GM15510 (cell line): ENCODE data around the gene LMNB1.

Source experiments
- POLR2A ChIP-seq: IDR thresholded peaks from 3 replicates; pipeline ENCODE4 v1.6.1; 2011; ENCODE audit warnings: borderline replicate concordance; ENCODE audit not compliant: insufficient read length; ENCODE audit errors: extremely low read depth

Gene LMNB1

DNA sequence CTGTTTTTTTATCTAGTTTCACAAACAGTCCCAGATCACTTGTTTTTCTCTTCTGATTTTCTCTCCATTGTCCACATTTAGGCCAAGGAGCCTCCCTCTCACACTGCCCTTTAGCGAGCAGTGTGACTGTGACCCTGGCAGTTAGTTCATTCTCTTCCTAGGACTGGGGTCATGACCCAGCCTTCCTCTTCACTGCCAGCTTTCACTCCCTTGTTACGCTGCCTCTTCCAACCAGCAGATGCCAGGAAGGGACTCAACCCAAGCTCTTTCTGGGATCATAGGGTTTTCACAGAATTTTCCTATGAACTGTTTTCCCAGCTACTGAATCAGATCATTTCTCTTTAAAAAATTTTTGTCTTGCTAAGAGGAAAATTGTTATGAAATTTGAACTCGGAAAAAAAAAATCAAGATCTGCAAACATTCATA is 70.9 kb downstream of the LMNB1 start:
- no peak for TF ChIP-seq POLR2A

DNA sequence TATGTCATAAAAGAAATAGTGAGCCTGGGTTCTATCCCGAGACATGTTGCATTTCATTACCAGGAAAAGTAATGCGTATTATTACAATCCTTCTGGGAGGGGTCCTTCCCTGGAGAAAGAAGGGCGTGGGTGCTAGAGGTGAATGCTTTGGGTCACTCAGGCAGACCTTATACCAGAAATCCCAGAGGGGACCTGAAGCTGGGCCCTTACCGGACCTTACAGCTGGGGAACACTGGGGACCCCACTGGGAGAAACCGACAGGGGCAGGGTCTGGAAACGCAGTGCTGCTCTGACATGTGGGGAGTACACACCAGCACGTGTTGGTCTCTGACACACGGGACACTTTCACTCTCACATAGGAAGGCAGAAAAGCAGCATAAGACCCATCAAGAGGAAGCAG is 71.3 kb downstream of the LMNB1 start:
- no peak for TF ChIP-seq POLR2A

DNA sequence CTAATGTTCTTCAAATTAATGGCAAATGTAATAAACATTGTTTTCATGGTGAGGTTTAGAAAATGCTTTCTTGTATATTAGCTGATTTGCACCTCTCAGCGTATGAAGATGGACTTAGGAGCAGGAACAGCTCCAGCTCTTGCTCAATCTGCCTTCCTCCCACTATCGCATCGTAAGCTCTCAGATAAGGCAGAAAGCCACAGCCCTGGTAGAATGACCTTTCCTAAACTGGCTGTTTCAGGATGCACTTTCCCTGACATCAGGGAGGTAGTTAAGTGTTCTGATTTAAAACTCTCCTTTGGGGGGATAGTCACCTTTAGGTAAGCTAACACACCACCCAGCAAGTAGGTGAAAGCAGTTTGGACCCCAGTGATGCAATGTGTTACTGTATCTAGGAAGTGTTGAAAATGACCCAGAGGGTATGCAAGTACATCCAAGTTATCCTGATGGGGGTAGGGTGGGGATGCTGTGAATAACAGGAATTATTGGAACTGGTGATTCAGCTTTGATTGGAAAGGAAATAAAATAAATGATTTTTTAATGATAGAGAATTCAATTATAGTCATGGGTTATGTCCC is 72.3 kb downstream of the LMNB1 start:
- TF ChIP-seq POLR2A: no peak

DNA sequence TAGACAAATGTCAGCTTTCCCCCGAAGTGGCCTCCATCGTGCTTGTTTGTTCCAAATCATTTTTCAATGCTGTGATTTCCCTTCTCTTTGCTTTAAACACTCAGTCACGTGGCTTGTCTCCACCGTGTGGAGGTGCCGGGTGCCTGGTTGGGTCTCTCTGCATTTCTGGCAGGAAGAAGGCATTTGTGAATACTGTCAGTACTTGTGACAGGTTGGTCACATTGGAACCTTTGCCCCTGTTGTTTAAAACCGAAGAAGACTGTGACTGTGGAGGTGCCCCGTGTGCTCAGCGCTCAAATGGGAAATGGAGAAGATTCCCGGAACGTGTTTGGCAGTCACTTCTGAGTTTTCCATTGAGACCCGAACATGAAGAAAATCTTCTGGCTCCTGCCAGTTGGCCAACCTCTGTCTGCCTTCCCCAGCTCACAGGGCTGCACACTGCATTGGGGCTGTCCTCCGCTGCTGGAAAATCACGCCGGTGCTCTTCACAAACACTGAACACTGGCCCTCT is 74.6 kb downstream of the LMNB1 start:
- TF ChIP-seq POLR2A: no peak

DNA sequence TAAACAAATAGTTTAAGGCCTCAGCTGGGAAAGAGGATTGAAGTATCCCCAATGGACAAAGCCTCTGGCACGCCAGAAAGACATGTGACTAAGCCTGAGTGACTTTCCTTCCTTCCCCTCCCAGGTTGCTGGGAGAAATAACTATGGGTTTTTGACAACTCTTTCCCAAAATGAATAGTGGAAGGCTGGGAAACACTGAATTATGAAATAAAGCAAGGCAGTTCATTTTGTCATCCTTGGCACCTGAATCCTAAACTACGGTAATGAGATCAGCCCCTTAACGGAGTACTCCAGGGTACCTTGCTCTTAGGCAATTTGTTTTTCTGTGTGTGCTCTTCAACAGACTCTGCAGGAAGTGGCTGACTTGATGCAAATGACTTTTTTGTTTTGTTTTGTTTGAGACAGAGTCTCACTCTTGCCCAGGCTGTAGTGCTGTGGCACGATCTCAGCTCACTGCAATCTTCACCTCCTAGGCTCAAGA is 75.2 kb downstream of the LMNB1 start:
- no peak for TF ChIP-seq POLR2A

DNA sequence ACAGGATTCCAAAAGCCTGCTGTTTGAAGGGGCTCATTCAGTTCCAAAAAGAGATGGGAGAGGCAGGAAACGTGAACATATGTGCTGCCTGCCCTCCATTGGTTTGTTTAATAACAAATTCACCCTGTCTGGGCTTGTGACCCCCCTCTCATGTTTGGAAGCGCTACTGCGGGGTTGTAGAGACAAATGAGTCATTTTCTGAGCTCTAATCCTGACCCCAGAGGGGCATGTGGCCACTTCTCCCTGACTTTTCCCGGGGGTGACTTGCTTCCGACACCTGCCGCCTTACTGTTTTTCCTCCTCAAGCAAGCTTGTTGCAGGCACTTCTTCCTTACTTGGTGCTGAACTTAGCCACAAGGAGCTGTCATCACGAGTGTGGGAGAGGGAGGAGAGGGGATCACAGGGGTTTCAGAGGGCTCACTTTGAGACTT is 75.9 kb downstream of the LMNB1 start:
- TF ChIP-seq POLR2A: no peak

DNA sequence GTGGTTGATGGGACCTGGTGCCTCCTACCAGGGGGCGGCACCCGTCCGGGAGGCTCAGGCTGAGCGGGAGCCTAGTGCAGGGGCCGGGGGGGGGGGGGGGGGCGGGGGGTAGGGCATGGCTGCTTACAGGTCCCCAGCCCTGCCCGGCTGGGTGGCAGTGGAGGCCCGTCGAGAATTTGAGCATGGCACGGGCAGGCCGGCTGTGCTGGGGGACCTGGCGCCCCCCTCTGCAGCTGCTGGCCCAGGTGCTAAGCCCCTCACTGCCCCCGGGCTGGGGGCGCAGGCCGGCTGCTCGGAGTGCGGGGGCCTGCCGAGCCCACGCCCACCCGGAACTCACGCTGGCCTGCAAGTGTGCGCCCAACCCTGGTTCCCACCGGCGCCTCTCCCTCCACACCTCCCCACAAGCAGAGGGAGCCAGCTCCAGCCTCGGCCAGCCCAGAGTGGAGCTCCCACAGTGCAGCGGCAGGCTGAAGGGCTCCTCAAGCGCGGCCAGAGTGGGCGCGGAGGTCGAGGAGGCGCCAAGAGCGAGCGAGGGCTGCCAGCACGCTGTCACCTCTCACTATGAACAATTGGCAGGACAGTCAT is 77.7 kb downstream of the LMNB1 start:
- no peak for TF ChIP-seq POLR2A

DNA sequence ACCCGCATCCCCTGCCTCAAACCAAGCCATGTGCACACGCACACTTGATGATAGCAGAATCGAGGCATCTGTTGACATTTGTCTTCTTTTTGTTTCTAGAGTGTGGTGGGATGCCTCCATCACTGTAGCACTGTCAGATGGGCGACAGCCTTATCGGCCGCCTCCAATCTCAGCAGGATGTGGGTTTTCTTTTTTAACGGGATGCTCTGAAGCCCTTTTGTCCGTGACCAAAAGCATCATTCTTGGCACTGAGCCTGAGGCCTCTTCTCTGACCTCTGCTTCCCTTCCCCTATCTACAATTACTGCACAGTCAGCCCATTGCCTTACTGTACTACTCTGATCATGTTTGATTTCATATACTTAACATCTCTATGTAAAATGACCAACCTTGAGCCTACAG is 78.3 kb downstream of the LMNB1 start:
- no peak for TF ChIP-seq POLR2A

DNA sequence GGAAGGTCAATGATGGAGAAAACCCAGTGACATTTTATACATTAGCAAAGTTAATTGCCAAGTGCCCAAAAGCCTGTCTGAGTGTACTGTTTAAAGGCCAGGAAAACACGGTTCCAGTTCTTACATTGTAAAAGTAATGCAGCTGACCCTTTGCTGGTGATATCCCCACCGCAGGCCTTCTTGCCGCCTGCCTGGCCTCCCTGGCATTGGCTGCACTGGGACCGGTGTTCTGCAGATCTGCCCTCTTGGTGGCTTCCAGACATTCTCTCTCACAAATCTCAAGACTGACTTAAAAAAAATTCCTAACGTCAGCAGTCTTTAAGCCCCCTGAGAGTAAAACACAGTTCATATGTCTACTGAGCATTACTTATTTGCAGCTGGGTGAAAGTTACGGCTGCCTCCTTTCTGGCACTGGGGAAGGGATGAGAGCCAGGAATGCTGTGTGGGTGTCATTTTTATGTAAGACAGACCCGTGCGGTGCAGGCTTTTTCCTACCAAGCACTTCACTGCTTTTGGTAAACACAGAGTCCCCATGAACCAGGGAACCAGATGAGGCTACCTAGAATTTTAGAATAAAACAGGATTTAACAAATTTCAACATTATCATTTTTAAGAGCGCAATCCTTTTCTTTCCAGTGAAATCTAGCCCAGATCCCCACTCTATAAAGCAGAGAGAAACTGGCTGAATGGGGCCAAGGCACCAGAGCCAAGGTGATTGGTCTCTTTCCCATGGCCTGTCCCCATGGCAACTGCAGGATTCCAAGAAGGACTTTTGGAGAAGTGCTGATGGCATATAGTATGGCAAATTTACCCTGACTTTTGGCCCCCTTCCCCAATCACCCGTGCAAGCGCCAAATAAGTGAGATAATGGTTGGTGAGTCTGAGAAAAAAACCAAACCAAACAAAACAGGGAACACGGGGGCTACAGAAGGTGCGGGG is 80.8 kb downstream of the LMNB1 start:
- TF ChIP-seq POLR2A: no peak

DNA sequence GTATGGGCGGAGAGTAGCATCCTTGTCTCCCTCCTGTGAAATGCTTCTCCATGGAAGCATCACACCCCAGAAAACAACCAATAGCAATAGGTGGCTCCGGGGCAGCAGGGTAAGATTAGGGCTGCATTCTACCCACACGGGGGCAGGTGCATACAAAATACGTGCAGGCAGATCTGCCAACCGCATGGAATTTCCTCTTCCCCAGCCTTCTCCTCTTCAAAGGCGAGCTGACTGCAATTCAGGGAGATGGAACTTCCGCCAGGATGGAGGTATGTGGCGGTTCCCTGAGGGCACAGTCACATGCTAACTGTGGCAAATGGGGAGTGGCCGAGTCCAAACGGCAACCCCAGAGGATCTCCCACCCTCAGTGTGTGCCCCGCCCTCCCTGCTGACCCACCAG is 81.5 kb downstream of the LMNB1 start:
- no peak for TF ChIP-seq POLR2A

DNA sequence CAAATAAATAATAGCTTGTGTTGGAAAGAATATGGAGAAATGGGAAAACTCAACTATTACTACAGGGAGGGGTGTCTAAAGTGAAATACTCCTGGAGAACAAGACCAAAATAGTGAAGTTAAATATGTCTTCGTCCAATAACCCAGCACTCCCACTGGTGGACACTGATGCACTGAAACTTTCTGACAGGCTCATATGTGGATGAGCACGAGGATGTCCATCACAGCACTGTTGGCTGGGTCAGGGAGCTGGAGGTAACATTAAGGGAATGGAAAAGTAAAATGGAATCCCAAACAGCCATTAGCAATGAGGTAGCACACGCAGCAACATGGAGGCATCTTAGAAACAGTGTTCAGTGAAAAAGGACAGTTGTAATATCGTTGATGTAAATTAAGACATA is 86.5 kb downstream of the LMNB1 start:
- TF ChIP-seq POLR2A: no peak

DNA sequence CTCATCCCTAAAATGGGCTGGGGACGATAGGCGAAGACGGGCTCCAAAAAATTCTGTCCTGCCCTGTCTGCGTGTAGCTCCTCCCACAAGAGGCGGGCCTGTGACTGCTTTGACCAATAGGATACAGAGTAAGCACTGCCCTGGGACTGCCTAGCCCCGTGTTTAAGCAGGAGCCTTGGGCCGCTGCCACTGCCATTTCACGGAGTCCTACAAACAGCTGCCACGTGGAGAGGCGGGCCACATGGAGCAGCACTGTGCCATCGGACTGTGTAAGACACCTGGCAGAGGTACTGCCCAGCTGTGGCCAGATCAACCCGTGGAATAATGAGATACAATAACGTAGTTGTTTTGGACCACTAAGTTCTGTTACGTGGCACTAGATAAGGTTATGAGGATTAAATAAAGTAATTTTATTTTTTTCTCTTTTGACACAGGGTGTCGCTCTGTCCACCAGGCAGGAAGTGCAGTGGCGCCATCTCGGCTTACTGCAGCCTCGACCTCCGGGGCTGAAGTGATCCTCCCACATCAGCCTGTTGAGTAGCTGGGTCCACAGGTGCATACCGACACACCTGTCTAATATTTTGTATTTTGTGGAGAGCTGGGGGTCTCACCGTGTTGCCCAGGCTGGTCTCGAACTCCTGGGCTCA is 87.2 kb downstream of the LMNB1 start:
- no peak for TF ChIP-seq POLR2A

DNA sequence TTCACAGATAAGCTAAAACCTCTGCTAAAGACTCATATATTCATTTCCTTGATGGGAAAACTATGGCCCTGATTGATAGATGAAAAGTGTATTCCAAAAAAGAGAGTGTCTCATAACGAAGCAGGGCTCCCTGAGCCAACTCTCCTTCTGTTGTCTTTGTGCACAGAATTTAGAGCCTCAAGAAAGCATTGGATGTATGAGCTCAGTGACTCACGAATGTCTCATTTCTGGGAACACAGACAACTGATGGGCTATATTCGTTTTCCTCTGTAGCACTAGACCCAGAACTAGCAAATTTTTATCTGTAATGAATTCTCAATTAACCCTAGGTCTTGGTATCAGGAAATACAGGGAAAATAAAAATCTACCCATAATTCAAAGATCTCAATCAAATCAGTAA is 88.4 kb downstream of the LMNB1 start:
- no peak for TF ChIP-seq POLR2A

DNA sequence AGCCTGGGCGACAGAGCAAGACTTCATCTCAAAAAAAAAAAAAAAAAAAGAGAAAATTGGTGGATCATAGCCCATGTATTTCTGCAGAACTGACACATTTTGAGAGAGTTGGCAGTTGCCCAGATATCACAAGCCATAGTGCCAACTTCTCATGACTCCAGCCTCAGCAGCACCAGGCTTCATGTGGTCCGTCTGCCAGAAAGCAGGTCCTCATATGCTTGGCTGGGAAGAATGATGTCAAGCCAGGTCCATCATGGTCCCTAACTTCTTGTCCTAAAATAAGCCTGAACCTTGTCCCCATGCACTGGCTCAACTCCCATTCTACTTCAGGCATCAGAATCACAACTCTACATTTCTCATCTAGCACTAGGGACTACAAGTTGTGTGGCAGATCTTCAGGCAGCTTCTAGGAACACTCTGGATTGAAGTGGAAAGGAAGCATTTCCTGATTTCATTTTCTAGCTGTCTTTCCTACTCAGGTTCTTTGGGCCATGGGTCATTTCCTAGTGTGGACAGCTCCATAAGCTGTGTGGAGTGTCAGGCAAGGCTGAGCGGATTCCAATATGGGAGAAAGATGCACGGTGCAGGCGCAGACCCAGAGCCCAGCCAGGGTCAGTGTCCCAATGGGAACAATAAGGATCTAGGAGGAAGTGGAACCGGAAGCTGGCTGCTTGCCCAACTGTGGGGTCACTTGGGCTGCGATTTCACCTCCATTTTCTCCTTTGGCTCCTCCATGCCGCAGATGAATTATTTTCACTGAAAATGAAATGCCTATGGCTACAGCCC is 90.1 kb downstream of the LMNB1 start:
- no peak for TF ChIP-seq POLR2A

DNA sequence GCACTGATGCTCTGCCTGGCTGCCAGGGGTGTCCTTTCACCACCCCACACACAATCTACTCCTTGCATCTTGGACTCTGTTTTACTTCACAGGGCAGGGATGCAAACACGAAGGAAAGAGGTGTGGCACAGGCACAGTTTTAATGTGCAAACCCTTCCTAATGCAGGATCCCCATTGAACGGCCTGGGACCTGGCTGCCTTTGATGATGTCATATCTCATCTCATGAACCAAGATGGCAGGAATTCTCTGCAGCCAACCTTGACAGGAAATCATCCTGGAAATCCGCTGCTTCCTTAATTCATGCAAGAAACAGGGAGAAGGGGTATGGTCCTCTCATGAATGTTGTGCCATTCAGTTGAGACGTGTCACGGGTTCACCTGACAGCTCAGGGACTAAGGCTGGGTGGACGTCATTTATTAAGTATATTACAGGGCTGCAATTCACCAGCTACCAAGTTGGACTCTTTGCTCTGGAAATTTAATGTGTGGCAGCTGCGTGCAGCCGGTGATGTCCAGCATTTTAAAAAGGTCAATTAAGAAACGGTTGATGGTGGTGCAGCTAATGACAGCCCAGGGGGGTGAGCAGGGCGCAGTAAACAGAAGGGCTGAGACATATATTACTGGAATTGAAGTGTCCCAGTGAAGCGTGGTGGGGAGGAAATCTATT is 91.5 kb downstream of the LMNB1 start:
- TF ChIP-seq POLR2A: no peak
